NCI-H2196 (cell line): ENCODE results near the gene CSF3R.

Experiments
- DNase-seq: peaks from one replicate; lab custom pipeline; 2025; ENCODE audit not compliant: unreplicated experiment; lab: John Stamatoyannopoulos, UW

Gene CSF3R

DNA sequence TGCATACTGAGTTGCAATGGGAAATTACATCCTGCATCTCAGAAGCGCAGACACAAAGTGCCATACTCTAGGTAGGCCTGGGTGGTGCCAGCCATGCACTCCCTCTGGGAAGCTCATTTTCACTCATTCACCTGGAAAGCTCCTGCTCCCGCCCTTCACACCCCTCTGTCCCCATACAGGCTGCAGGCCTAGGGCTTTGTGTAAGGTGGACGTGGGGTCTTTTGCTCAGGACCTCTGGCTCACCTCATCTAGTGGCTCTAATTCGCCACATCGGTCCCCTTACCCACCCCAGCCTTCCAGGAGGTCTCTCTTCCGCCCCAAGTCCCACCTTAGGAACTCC lies 19.3 kb downstream of the CSF3R start:
- no peak for DNase-seq

- DNase-seq = no peak
These were observed 23.8 kb downstream of the CSF3R start for GRCh38 chr1:36458910-36459309.

DNA sequence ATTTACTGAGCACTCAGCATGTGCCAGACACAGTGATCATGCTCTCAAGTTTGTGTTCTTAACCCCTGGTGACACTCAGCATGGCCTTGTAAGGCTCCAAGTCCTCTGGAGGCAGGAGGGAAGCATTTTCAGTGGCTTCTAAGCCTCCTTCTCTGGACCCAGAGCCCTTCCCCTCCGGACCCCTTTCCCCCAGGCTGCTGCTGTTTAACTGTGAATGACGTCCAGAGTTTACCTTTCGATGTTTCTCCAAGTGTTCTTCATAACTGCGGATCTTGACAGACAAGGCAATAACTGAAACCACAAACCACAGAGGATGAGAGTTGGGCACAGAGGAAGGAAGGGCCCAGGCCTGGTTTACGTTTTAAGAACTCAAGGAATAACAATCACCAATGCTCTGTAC lies 25.0 kb downstream of the CSF3R start:
- no peak for DNase-seq

- DNase-seq = no peak
These were observed 26.3 kb downstream of the CSF3R start for GRCh38 chr1:36456391-36456928.

DNA sequence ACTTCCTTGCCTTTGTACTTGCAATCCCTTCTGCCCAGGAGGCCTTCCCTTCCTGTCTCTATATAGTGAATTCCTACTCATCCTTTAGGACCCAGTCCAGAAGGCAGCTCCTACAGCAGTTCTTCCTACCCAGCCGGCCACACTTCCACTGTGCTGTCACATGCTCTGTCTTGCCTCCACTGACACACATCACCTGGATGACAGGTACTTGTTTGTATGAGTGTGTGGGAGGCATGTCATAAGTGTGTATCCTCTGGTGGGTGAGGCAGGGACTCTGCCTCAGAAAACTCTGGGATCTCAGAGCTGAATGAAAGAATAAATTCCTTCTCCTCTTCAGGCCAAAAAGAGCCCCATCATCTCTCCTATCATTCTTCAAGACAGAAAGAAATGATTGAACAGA lies 27.3 kb downstream of the CSF3R start:
- DNase-seq = no peak

DNA sequence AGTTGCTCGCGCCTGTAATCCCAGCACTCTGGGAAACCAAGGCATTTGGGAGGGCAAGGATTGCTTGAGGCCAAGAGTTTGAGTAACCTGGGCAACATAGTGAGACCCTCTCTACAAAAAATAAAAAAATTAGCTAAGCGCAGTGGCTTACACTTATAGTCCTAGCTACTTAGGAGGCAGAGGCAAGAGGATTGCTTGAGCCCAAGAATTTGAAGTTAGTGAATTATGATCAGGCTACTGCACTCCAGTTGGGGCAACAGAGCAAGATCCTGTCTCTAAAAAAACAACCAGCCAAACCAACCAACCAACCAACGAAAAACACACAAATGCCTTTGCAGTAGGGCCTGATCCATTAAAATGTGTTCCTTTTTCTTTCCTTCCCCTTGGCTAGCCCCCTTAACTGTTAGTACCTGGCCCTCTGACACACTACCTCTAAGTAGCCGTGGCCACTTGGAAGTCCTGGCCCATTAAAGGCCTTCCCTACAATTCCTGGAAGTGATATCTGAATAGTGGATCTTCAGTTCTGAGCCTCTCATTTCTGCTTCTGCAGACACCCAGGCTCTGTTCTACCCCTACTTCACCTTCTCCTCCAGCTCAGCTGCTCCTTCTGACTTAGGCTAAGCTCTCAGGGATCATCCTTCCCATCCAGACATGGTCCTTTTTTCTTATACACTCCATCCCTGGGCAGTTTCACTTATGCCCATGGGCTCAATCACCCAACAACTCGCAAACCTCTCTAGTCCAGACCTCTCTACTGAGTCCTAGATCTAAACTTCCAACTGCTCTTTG lies 28.9 kb downstream of the CSF3R start:
- no peak for DNase-seq

GRCh38 chr1:36453051-36453450 lies 29.7 kb downstream of the CSF3R start:
- no peak for DNase-seq

DNA sequence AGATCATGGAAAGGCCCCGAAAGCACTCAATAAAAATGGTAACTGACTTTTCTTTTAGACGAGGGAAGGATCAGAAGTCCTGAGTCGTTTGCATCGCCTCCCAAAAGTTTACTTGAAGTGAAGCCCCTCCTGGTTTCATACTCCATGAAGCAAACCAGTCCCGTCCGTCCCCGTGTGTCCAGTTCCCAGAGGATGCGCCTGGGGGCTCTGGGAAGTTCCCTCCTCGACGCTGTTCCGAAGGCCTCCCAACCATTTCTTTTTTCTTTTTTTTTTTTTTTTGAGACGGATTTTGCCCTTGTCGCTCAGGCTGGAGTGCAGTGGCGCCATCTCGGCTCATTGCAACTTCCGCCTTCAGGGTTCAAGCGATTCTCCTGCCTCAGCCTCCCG lies 31.8 kb downstream of the CSF3R start:
- no peak for DNase-seq

- DNase-seq = peak; percentile 97
These were observed 32.3 kb downstream of the CSF3R start, which contains the start of gene OSCP1 for GRCh38 chr1:36450270-36450918. OSCP1 (minus strand) TSS chr1:36450451; CDS start chr1:36450369, 82 bp downstream.

GRCh38 chr1:36448530-36449056 lies 34.1 kb downstream of the CSF3R start:
- no peak for DNase-seq

GRCh38 chr1:36447450-36447849 lies 35.3 kb downstream of the CSF3R start:
- DNase-seq = no peak

GRCh38 chr1:36446746-36447145 lies 36.0 kb downstream of the CSF3R start:
- no peak for DNase-seq

GRCh38 chr1:36446271-36446670 lies 36.4 kb downstream of the CSF3R start:
- no peak for DNase-seq

GRCh38 chr1:36443297-36443696 lies 39.4 kb downstream of the CSF3R start:
- no peak for DNase-seq

GRCh38 chr1:36442337-36442736 lies 40.4 kb downstream of the CSF3R start:
- DNase-seq = no peak

DNA sequence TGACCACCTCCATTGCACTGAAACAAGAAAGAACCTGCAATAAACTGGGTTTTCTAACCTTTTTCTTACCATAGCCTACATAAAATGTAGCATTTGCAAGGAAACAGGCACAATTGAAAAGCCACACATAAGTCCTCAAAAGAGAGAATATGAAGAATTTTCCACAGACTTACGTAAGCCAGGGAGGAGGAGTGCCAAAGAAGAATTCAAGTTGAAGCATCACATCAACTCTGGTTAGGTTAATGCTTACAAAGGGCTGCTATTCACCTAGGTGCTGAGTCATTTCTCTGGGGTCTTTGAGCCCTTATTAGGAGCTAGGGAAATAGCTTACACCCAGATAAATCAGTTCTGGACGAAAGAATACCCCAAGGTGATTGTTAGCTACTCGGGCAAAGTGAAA lies 42.1 kb downstream of the CSF3R start:
- DNase-seq = no peak

GRCh38 chr1:36440044-36440443 lies 42.7 kb downstream of the CSF3R start:
- DNase-seq = no peak

DNA sequence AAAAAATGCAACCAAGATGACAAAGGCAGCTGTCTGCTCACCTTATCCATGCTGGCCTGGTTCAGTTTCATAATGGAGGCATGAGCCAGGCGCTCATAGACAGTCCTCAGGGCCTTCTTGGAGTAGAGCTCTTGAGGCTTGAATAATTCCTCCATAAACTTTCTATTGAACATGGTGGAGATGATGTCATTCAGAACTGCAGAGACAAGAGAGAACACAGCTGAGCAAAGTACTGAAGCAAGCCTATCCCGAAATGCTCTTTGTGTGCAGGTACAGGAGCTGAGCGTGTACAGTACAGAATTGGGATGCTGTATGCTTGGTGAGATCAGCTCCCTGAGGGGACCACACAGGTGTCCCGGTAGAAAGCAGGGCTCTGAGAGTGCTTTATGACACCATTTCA lies 44.0 kb downstream of the CSF3R start:
- DNase-seq = no peak

- DNase-seq = no peak
These were observed 45.9 kb downstream of the CSF3R start for GRCh38 chr1:36436821-36437220.

DNA sequence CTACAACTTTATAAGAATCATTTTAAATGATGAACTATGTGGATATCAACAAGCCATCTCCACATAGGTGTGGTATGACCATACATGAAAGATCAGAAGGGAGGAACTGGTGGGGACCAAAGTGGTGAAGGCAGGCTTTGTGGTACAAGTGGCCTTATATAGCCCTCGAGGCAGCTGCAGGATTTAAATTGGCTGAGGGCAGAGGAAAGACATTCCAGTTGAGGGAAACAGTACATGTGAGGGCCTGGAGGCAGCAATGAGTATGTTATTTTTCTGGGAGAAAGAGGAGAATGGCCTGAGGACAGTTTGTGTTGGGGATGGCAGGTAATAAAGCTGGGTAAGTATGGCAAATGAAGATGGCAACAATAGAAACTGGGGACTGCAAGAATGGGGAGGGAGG lies 49.6 kb downstream of the CSF3R start:
- DNase-seq = no peak

- no peak for DNase-seq
These were observed 50.1 kb downstream of the CSF3R start for GRCh38 chr1:36432616-36433015.

- DNase-seq = no peak
These were observed 56.9 kb downstream of the CSF3R start for GRCh38 chr1:36425791-36426190.
